IPS-20b (cell line): ENCODE measurements around the gene TOE1.
"Not testable (repeated sequence)": the region's sequence is repeated elsewhere in the genome, so short reads cannot be mapped to it uniquely, and the experiment has no call there.

Experiments
- H3K27ac ChIP-seq: one replicate; pipeline ENCODE4 v1.5.1; 2013; ENCODE audit warnings: low read length
- H3K27me3 ChIP-seq: 2 replicates; pipeline ENCODE4 v1.6.1; 2013; ENCODE audit warnings: mild to moderate bottlenecking, low read length, inconsistent platforms; ENCODE audit not compliant: insufficient read depth
- H3K36me3 ChIP-seq: 2 replicates; pipeline ENCODE4 v1.6.1; 2013; ENCODE audit warnings: low read depth, mild to moderate bottlenecking, inconsistent platforms, low read length, moderate library complexity; ENCODE audit not compliant: insufficient read depth
- H3K4me1 ChIP-seq: 2 replicates; pipeline ENCODE4 v1.6.1; 2013; ENCODE audit warnings: mild to moderate bottlenecking, control low read depth, inconsistent platforms, low read length, moderate library complexity; ENCODE audit not compliant: insufficient read depth
- H3K4me3 ChIP-seq: 2 replicates; pipeline ENCODE4 v1.5.1; 2013; ENCODE audit warnings: mild to moderate bottlenecking, low read length, inconsistent platforms
- H3K9ac ChIP-seq: 2 replicates; pipeline ENCODE4 v1.6.1; 2013; ENCODE audit warnings: low read depth, mild to moderate bottlenecking, inconsistent platforms, low read length, moderate library complexity
- H3K9me3 ChIP-seq: 2 replicates; pipeline ENCODE4 v1.6.1; 2013; ENCODE audit warnings: mild to moderate bottlenecking, low read depth, low read length, inconsistent platforms; ENCODE audit not compliant: insufficient read depth

The TOE1 gene

DNA sequence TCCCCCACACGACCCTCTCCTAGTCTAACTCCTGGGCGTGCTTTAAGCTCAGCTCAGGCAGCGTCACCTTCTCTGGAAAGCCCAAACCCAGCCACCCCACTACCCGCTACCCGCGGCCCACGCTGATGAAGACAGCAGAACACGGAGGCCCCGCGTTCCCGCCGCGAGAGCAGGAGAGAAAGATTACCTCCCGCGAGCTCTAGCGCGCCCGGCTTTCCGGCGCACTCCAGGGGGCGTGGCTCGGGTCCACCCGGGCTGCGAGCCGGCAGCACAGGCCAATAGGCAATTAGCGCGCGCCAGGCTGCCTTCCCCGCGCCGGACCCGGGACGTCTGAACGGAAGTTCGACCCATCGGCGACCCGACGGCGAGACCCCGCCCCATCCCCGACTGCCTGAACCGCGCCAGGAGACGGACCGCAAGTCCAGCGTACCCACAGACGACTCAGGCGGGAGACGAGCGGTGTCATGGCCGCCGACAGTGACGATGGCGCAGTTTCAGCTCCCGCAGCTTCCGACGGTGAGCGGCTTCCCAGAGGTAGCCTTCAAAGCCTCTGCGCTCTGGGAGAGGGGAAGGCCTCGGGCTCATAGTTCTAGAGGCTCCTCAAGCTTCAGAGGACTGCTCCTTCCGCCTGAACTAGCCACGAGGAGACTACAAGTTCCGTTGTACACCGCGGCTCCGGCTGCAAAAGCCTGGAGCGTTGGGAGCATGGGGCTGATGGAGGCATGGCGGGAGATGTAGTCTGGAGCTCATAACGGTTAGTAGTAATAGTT, at the start of gene TOE1, which contains the start of gene MUTYH:
TOE1 (plus strand) TSS at position 382 of the 770 bp plus-strand sequence; CDS start at position 465, 83 bp downstream.
MUTYH (minus strand) TSS at position 652 of the 770 bp plus-strand sequence. CDS start 5,935 bp downstream, outside the sequence.
- peaks cover 49% of the 10 kb centered on the region for H3K36me3 ChIP-seq
- H3K4me1 ChIP-seq: peaks cover 7% of the 10 kb centered on the region
- H3K9me3 ChIP-seq: no peaks in the 10 kb centered on the region
- H3K4me3 ChIP-seq: peak within 1 kb of the TSS; percentile 84
- H3K9ac ChIP-seq: peak within 1 kb of the TSS; percentile 99
- H3K27me3 ChIP-seq: no peaks in the 10 kb centered on the region
- peak within 1 kb of the TSS; percentile 95 for H3K27ac ChIP-seq

DNA sequence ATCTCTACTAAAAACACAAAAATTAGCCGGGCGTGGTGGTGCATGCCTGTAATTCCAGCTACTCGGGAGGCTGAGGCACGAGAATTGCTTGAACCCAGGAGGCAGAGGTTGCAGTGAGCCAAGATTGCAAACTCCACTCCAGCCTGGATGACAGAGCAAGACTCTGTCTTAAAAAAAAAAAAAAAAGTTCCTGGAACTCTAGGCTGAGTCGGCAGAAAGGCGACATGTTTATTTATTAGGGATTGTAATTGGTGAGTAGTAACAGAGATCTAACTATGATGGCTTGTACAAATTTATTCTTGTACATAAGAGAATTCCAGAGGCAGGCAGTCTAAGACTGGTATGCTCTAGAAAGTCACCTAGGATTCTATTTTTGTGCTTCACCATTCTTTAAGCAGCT, 49.0 kb upstream of the TOE1 start:
- not testable (repeated sequence) for H3K36me3 ChIP-seq, H3K9ac ChIP-seq, H3K27ac ChIP-seq, H3K27me3 ChIP-seq, H3K4me3 ChIP-seq, H3K4me1 ChIP-seq, H3K9me3 ChIP-seq

DNA sequence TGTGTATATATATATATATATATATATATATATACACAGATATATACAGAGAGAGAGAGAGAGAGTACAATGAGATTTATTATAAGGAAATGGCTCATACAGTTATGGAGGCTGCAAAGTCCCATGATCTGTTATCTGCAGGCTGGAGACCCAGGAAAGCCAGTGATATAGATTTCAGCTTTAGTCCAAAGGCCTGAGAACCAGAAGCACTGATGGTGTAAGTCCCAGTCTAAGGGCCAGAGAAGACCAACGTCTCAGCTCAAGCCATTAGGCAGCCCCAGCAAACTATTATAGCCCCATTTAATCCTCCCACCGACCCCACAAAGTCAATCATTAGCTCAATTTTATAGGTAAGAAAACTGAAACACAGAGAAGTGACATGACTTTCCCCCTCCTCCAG, 48.3 kb upstream of the TOE1 start:
- Histone ChIP-seq H3K4me3 (no peak overlapping the region), H3K27ac (no peak overlapping the region), H3K27me3 (no peaks in the 10 kb centered on the region), H3K4me1 (no peaks in the 10 kb centered on the region), H3K36me3 (no peaks in the 10 kb centered on the region), H3K9me3 (no peaks in the 10 kb centered on the region), H3K9ac (no peak overlapping the region)

DNA sequence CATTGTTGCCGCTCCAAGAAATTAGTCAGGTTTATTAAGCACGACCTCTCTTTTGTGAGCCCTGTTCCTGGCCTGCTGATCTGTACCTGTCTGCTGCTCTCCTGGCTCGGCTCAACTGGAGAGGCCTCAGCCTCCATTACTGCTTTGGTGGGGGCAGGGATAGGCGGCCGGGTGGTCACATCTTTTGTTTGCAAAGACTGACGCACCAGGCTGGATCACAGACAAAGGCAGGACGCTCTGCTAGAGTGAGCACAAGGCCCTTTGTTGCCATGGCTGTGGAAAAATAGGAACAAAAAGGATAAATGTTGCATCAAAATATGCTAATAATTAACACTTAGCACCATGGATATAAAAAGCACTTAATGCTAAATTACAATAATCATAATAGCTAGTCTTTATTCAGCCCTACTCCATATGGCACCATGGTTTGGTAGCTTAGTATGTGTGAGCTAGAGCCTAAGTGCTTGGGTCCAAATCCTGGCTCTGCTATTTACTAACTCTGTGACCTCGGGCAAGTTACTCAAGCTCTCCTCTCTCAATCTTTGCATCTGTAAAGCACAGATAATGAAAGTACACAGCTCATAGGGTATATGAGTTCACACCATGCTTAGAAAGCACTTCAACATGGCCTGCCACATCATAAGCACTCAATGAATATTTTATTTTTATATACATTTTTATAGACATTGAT, 42.2 kb upstream of the TOE1 start:
- Histone ChIP-seq H3K4me1 (no peaks in the 10 kb centered on the region), H3K9ac (no peak overlapping the region)

DNA sequence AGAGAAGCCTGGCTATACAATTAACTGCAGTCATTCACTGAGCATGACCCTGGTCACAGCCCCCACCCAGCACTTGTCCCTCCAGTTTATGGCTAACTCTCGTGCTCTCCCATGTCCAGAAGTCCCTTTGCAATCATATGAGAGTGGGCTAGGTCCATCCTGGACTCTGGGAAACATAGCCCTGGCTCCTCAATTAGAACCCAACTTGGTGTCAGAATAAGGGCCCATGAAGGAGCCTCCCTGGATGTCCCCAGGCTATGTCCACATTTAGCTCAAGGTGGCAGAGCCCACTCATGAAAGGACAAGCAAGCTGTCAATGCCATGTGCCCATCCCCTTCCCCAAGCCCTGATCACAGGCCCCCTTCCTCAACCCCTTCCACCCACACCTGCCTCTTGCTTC, 40.7 kb upstream of the TOE1 start:
- no peaks in the 10 kb centered on the region for H3K36me3 ChIP-seq
- no peak overlapping the region for H3K9ac ChIP-seq
- no peak overlapping the region for H3K27ac ChIP-seq
- H3K4me1 ChIP-seq: peaks cover 2% of the 10 kb centered on the region; the same call in 1 of the 2 replicates
- H3K27me3 ChIP-seq: no peaks in the 10 kb centered on the region
- H3K9me3 ChIP-seq: no peaks in the 10 kb centered on the region
- no peak overlapping the region for H3K4me3 ChIP-seq

More for the DNA sequence above, 42.2 kb upstream of the TOE1 start:
- Histone ChIP-seq H3K27ac (no peak overlapping the region), H3K36me3 (no peaks in the 10 kb centered on the region), H3K9me3 (no peaks in the 10 kb centered on the region), H3K27me3 (no peaks in the 10 kb centered on the region), H3K4me3 (no peak overlapping the region)

DNA sequence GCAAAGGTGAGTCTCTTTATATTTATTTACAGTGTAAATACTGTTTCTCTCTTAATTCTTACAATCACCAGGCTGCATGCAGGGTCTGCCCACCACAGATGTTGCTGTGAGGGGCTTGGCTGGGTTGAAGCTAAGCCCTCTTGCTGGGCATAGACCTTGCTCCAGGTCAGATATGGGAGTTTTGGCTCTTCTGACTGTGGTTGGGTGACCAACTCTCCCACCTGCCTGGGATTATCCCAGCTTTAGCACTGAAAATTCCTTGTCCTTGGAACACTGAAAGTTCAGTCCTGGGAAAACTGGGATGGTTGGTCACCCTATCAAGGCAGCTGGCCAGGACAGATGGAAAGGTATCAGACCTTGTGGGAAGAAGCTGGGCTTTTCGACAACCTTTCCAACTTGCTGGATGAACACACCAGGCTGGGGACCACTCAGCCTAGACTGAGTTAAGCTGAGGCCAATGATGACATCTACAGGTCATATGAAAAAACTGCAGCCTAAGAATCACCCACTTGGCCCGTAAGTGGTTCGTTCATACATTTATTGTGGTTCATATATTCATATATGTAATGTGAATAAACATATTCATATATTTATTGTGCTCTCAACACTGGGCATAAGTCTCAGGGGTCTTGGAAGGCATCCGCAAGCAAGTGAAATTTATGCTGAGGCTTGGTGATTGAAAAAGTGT, 39.8 kb upstream of the TOE1 start:
- no peaks in the 10 kb centered on the region for H3K9me3 ChIP-seq
- H3K4me3 ChIP-seq: no peak overlapping the region
- no peak overlapping the region for H3K27ac ChIP-seq

GRCh38 chr1:45300669-45300997, 39.3 kb upstream of the TOE1 start:
- Histone ChIP-seq H3K4me3 (no peak overlapping the region), H3K36me3 (no peaks in the 10 kb centered on the region), H3K4me1 (peaks cover 15% of the 10 kb centered on the region; the same call in 1 of the 2 replicates), H3K9me3 (no peaks in the 10 kb centered on the region), H3K27ac (no peak overlapping the region), H3K27me3 (no peaks in the 10 kb centered on the region), H3K9ac (no peak overlapping the region)

More for the DNA sequence above, 39.8 kb upstream of the TOE1 start:
- H3K36me3 ChIP-seq: no peaks in the 10 kb centered on the region
- no peak overlapping the region for H3K9ac ChIP-seq
- H3K4me1 ChIP-seq: peaks cover 10% of the 10 kb centered on the region; the same call in 1 of the 2 replicates
- H3K27me3 ChIP-seq: no peaks in the 10 kb centered on the region

DNA sequence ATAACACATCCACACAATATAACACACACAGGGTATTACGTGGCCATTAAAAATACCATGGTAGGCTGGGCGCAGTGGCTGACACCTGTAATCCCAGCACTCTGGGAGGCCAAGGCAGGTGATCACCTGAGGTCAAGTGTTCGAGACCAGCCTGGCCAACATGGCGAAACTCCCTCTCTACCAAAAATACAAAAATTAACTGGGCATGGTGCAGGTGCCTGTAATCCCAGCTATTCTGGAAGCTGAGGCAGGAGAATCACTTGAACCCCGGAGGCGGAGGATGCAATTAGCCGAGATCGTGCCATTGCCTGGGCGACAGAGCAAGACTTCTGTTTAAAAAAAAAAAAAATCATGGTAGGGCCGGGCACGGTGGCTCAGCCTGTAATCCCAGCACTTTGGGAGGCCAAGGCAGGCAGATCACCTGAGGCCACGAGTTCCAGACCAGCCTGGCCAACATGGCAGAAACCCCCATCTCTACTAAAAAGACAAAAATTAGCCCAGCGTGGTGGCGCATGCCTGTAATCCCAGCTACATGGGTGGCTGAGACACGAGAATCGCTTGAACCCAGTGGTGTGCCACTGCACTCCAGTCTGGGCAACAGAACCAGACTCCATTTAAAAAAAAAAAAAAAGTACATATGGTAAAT, 37.3 kb upstream of the TOE1 start:
- no peaks in the 10 kb centered on the region for H3K27me3 ChIP-seq
- H3K9me3 ChIP-seq: no peaks in the 10 kb centered on the region
- no peaks in the 10 kb centered on the region for H3K36me3 ChIP-seq
- H3K4me1 ChIP-seq: peaks cover 34% of the 10 kb centered on the region
- peak overlapping the region; percentile 85 for H3K4me3 ChIP-seq
- no peak overlapping the region for H3K27ac ChIP-seq
- peak overlapping the region; percentile 88; the same call in 1 of the 2 replicates for H3K9ac ChIP-seq

GRCh38 chr1:45303520-45304310, 36.3 kb upstream of the TOE1 start:
- H3K36me3 ChIP-seq: no peaks in the 10 kb centered on the region
- H3K4me1 ChIP-seq: peaks cover 34% of the 10 kb centered on the region
- peak overlapping the region; percentile 88 for H3K4me3 ChIP-seq
- peak overlapping the region; percentile 91 for H3K27ac ChIP-seq
- no peaks in the 10 kb centered on the region for H3K27me3 ChIP-seq
- no peaks in the 10 kb centered on the region for H3K9me3 ChIP-seq
- H3K9ac ChIP-seq: peak overlapping the region; percentile 92

- Histone ChIP-seq H3K9me3 (no peaks in the 10 kb centered on the region), H3K4me3 (peak overlapping the region; percentile 88), H3K36me3 (no peaks in the 10 kb centered on the region), H3K27me3 (no peaks in the 10 kb centered on the region), H3K4me1 (peaks cover 34% of the 10 kb centered on the region), H3K9ac (peak overlapping the region; percentile 92; the same call in 1 of the 2 replicates), H3K27ac (peak overlapping the region; percentile 91)
These were observed 35.5 kb upstream of the TOE1 start for GRCh38 chr1:45304311-45305081.
